Right renal pelvis (tissue), 4 donors: ENCODE data around the gene IL1RAPL1. TPM values are rescaled to one million over a fixed set of nuclear protein-coding genes. Genes with fewer than 3 reads are reported as not detected.

Experiments
- DNase-seq, 4 donors: peaks; one replicate each; pipeline ENCODE4 v3.0.0-alpha.2; 2013; ENCODE audit warnings: low read depth in 4 of 4, low spot score in 3 of 4, missing footprints in 1 of 4
- polyA plus RNA-seq, 4 donors: library from polyadenylated mRNA; unstranded; fragments of 120-200 nt; gene quantifications; one replicate each; pipeline ENCODE4 v1.2.1, GENCODE V29; 2013; ENCODE audit not compliant: insufficient read length in 4 of 4

Gene IL1RAPL1
- polyA plus RNA-seq, 4 donors, result 2.4 to 3.1 (median 2.8) TPM

- no peak for DNase-seq
Observed at GRCh38 chrX:29376584-29376983, 789.3 kb downstream of the IL1RAPL1 start.

GRCh38 chrX:29382811-29383210 lies 795.6 kb downstream of the IL1RAPL1 start:
- DNase-seq, result no peak

- DNase-seq, result no peak
Observed at GRCh38 chrX:29388509-29388908, 801.3 kb downstream of the IL1RAPL1 start.

- DNase-seq, result no peak
Observed at GRCh38 chrX:29397506-29397905, 810.3 kb downstream of the IL1RAPL1 start.

GRCh38 chrX:29407357-29407756 lies 820.1 kb downstream of the IL1RAPL1 start:
- DNase-seq, result no peak

- DNase-seq, result no peak
Observed at GRCh38 chrX:29419774-29420553, 832.7 kb downstream of the IL1RAPL1 start.

GRCh38 chrX:29422034-29422433 lies 834.8 kb downstream of the IL1RAPL1 start:
- DNase-seq, result no peak

- no peak for DNase-seq
Observed at GRCh38 chrX:29431895-29432294, 844.6 kb downstream of the IL1RAPL1 start.

GRCh38 chrX:29432534-29432933 lies 845.3 kb downstream of the IL1RAPL1 start:
- no peak for DNase-seq

GRCh38 chrX:29434939-29435338 lies 847.7 kb downstream of the IL1RAPL1 start:
- DNase-seq, result no peak

GRCh38 chrX:29435396-29435795 lies 848.1 kb downstream of the IL1RAPL1 start:
- DNase-seq, result no peak

GRCh38 chrX:29447867-29448266 lies 860.6 kb downstream of the IL1RAPL1 start:
- no peak for DNase-seq

- DNase-seq, result no peak
Observed at GRCh38 chrX:29453333-29453732, 866.1 kb downstream of the IL1RAPL1 start.

GRCh38 chrX:29455702-29456101 lies 868.5 kb downstream of the IL1RAPL1 start:
- DNase-seq, result no peak

- DNase-seq, result no peak
Observed at GRCh38 chrX:29461039-29461438, 873.8 kb downstream of the IL1RAPL1 start.

- DNase-seq, result no peak
Observed at GRCh38 chrX:29466456-29466855, 879.2 kb downstream of the IL1RAPL1 start.

- no peak for DNase-seq
Observed at GRCh38 chrX:29468911-29469494, 881.8 kb downstream of the IL1RAPL1 start.

GRCh38 chrX:29470030-29470429 lies 882.8 kb downstream of the IL1RAPL1 start:
- DNase-seq, result no peak

GRCh38 chrX:29471829-29472228 lies 884.6 kb downstream of the IL1RAPL1 start:
- DNase-seq, result no peak

GRCh38 chrX:29477878-29478277 lies 890.6 kb downstream of the IL1RAPL1 start:
- no peak for DNase-seq

GRCh38 chrX:29478336-29479069 lies 891.3 kb downstream of the IL1RAPL1 start:
- DNase-seq, result no peak

- no peak for DNase-seq
Observed at GRCh38 chrX:29487214-29487613, 900.0 kb downstream of the IL1RAPL1 start.
